Activated CD8-positive, alpha-beta T cell treated with anti-CD3 and anti-CD28 coated beads for 36 hours (primary cell): ENCODE measurements around the gene ADAMTS17. TPM values are rescaled to one million over a fixed set of nuclear protein-coding genes. Genes with fewer than 3 reads are reported as not detected.
A peak's percentile ranks its signal among the peaks of the same experiment; 100 is the strongest.

ENCODE experiments used
- ATAC-seq: fragments of 200-7000 bp; cut with Tn5 transposase; one replicate; pipeline ENCODE4 v1.10.0; 2021; ENCODE audit warnings: mild to moderate bottlenecking, moderate library complexity
- CTCF ChIA-PET: fragments of 350-600 bp; sonication (Branson Sonifier 250); formaldehyde crosslinking; loops from one replicate; lab custom pipeline; 2021; ENCODE audit warnings: antibody characterized with exemption; lab: Charles Lee
- POLR2A ChIA-PET: fragments of 350-600 bp; sonication (Branson Sonifier 250); formaldehyde crosslinking; loops from one replicate; lab custom pipeline; 2021; ENCODE audit warnings: antibody characterized with exemption; lab: Charles Lee
- DNase-seq: peaks from one replicate; pipeline ENCODE4 v3.0.0-alpha.2; 2020
- H3K27ac Mint-ChIP-seq: one replicate; pipeline ENCODE4 v1.8.0; 2021; ENCODE audit warnings: mild to moderate bottlenecking, mixed read lengths
- H3K27me3 Mint-ChIP-seq: one replicate; pipeline ENCODE4 v1.8.0; 2021; ENCODE audit warnings: mixed read lengths
- H3K36me3 Mint-ChIP-seq: one replicate; pipeline ENCODE4 v1.8.0; 2021; ENCODE audit warnings: low read depth, mixed read lengths
- H3K4me1 Mint-ChIP-seq: one replicate; pipeline ENCODE4 v1.8.0; 2021; ENCODE audit warnings: low read depth, mixed read lengths
- H3K4me3 Mint-ChIP-seq: one replicate; pipeline ENCODE4 v1.8.0; 2021; ENCODE audit warnings: mild to moderate bottlenecking, moderate library complexity, mixed read lengths
- H3K9me3 Mint-ChIP-seq: one replicate; pipeline ENCODE4 v1.8.0; 2021; ENCODE audit warnings: mixed read lengths
- CTCF ChIP-seq: fragments of 200-600 bp; IDR thresholded peaks from one replicate; pipeline ENCODE4 v1.8.0; 2022; ENCODE audit warnings: antibody characterized with exemption, mild to moderate bottlenecking
- intact Hi-C: fragments of 100-400 bp; cut with micrococcal nuclease; formaldehyde crosslinking; loops from one replicate; pipeline ENCODE4 v1.10.0; 2022
- total RNA-seq, 2 experiments: library from RNA; stranded (reverse); gene quantifications; one replicate each; pipeline ENCODE4 v1.2.3, GENCODE V29; 2021

The ADAMTS17 gene
- total RNA-seq, 2 experiments from 2014 or later = 0.60 to 1.5 TPM

- DNase-seq (peak; percentile 56), ATAC-seq (peak; percentile 55)
- Mint-ChIP-seq H3K27ac (no peak overlapping the region), H3K4me3 (no peak overlapping the region), H3K27me3 (peaks cover 3% of the 10 kb centered on the region), H3K4me1 (peaks cover 7% of the 10 kb centered on the region), H3K9me3 (no peaks in the 10 kb centered on the region), H3K36me3 (no peaks in the 10 kb centered on the region)
- CTCF ChIA-PET = interaction anchor here (0.7 to 1.4 kb wide), 3 partner anchors 39 to 379 kb away, joined by 3 to 8 read pairs (median 3); no protein-coding TSS in a partner anchor
- TF ChIP-seq CTCF = peak; percentile 33
- intact Hi-C loops = no loop called here
- POLR2A ChIA-PET = no interaction called here
Observed at GRCh38 chr15:99961011-99961441, 380.7 kb downstream of the ADAMTS17 start.

DNA sequence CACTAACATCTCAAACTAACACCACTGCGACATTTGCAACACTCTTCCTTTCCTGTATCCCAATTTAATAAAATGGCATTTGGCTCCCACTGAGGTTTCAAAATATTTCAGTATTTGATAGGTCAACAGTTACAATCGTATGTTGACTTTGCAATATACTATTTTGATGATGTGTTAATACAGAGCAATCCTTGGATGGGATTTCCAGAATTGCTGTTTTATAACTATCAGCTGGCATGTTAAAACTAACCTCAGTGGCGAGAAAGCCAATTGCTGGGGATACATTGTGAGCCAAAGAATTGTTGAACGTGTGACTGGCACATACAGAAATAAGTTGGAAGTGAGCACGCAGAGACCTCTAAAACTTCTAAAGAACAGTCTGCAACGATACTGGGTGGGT, 382.4 kb downstream of the ADAMTS17 start:
- ChIA-PET POLR2A (no interaction called here), CTCF (interaction anchor here (1.5 kb wide), 1 partner anchor 379 kb away, joined by 3 read pairs; no protein-coding TSS in a partner anchor)
- Mint-ChIP-seq H3K27ac (no peak overlapping the region), H3K4me1 (peaks cover 7% of the 10 kb centered on the region), H3K36me3 (no peaks in the 10 kb centered on the region), H3K4me3 (no peak overlapping the region), H3K9me3 (no peaks in the 10 kb centered on the region), H3K27me3 (peaks cover 3% of the 10 kb centered on the region)
- intact Hi-C loops = no loop called here
- ATAC-seq (no peak), DNase-seq (no peak)
- no peak for TF ChIP-seq CTCF

- H3K36me3 Mint-ChIP-seq = no peaks in the 10 kb centered on the region
- CTCF ChIA-PET = no interaction called here
- H3K9me3 Mint-ChIP-seq = no peaks in the 10 kb centered on the region
Observed at GRCh38 chr15:99958426-99959097, 383.2 kb downstream of the ADAMTS17 start.

GRCh38 chr15:99957642-99958013, 384.1 kb downstream of the ADAMTS17 start:
- no peak for TF ChIP-seq CTCF
- ATAC-seq = no peak
- DNase-seq = no peak
- no peaks in the 10 kb centered on the region for H3K36me3 Mint-ChIP-seq
- H3K9me3 Mint-ChIP-seq = no peaks in the 10 kb centered on the region
- peaks cover 6% of the 10 kb centered on the region for H3K27me3 Mint-ChIP-seq
- intact Hi-C loops = no loop called here
- POLR2A ChIA-PET = no interaction called here
- H3K4me1 Mint-ChIP-seq = peaks cover 7% of the 10 kb centered on the region
- no peak overlapping the region for H3K4me3 Mint-ChIP-seq
- H3K27ac Mint-ChIP-seq = no peak overlapping the region
- CTCF ChIA-PET = no interaction called here

More at GRCh38 chr15:99958426-99959097, 383.2 kb downstream of the ADAMTS17 start:
- no peak for DNase-seq
- POLR2A ChIA-PET = no interaction called here
- intact Hi-C loops = no loop called here
- ATAC-seq = no peak
- Mint-ChIP-seq H3K27ac (no peak overlapping the region), H3K4me1 (peaks cover 7% of the 10 kb centered on the region), H3K27me3 (peaks cover 6% of the 10 kb centered on the region), H3K4me3 (no peak overlapping the region)
- no peak for TF ChIP-seq CTCF

DNA sequence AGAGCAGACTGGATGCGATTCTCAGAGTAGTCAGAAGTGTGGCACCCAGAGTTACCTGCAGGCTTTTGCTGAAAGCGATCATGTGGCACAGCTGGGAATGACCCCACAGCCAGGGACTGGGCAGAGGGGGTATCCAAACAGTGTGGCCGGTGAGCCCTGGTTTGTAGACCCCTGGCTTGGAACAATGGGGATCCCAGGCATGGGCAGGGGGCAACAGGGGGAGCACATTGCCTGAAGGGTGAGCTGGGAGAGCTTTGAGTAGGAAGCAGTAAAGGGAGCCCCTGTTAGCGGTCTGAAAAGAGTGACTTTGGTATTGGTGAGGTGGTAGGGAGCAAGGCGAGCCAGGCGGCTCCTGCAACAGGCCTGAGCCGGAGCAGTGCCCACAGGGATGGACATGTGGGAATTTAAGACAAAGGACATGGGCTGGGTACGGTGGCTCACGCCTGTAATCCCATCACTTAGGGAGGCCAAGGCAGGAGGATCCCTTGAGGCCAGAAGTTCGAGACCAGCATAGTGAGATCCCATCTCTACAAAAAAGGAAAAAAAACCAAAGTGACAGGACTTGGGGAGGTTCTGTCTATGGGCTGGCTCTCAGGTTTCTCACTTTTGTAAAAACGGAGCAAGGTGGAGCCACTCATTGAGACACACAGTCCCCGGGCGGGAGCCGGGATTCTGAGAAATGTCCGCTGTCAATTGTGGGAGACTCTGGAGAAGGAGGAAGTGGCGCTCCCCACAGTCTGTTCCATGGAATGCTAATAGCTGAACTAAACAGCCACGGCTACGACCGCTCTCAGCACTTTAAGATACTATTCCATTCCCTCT, 384.7 kb downstream of the ADAMTS17 start:
- peaks cover 7% of the 10 kb centered on the region for H3K4me1 Mint-ChIP-seq
- no peaks in the 10 kb centered on the region for H3K36me3 Mint-ChIP-seq
- TF ChIP-seq CTCF = no peak
- DNase-seq (no peak), ATAC-seq (no peak)
- H3K9me3 Mint-ChIP-seq = no peaks in the 10 kb centered on the region
- intact Hi-C loops = no loop called here
- POLR2A ChIA-PET = no interaction called here
- peaks cover 6% of the 10 kb centered on the region for H3K27me3 Mint-ChIP-seq
- no peak overlapping the region for H3K4me3 Mint-ChIP-seq
- CTCF ChIA-PET = no interaction called here
- H3K27ac Mint-ChIP-seq = no peak overlapping the region
